Neuronal stem cell (in vitro differentiated cells): Measurements from ENCODE around the gene LYPD3.

Source experiments
- DNase-seq: peaks from one replicate; pipeline ENCODE4 v3.0.0-alpha.2; 2013; ENCODE audit warnings: low spot score
- H2AFZ ChIP-seq: one replicate; pipeline ENCODE4 v1.6.1; 2013; ENCODE audit warnings: mild to moderate bottlenecking, low read length, inconsistent platforms
- H2AK5ac ChIP-seq: 2 replicates; pipeline ENCODE4 v1.6.1; 2013; ENCODE audit warnings: low read depth, mild to moderate bottlenecking, inconsistent platforms, low read length, moderate library complexity, mixed read lengths
- H2BK120ac ChIP-seq: 2 replicates; pipeline ENCODE4 v1.6.1; 2013; ENCODE audit warnings: low read depth, mild to moderate bottlenecking, inconsistent platforms, low read length, moderate library complexity, mixed read lengths
- H2BK12ac ChIP-seq: one replicate; pipeline ENCODE4 v1.6.1; 2013; ENCODE audit warnings: low read length, inconsistent platforms
- H2BK15ac ChIP-seq: 2 replicates; pipeline ENCODE4 v1.6.1; 2013; ENCODE audit warnings: mild to moderate bottlenecking, low read length, inconsistent platforms, mixed read lengths
- H2BK5ac ChIP-seq: one replicate; pipeline ENCODE4 v1.6.1; 2013; ENCODE audit warnings: inconsistent platforms, mild to moderate bottlenecking, low read length, moderate library complexity
- H3K14ac ChIP-seq: one replicate; pipeline ENCODE4 v1.6.1; 2013; ENCODE audit warnings: low read length, inconsistent platforms
- H3K18ac ChIP-seq: 2 replicates; pipeline ENCODE4 v1.6.1; 2013; ENCODE audit warnings: low read length, inconsistent platforms
- H3K23ac ChIP-seq: 2 replicates; pipeline ENCODE4 v1.6.1; 2013; ENCODE audit warnings: low read depth, mild to moderate bottlenecking, mixed read lengths, low read length, inconsistent platforms; ENCODE audit not compliant: poor library complexity
- H3K27ac ChIP-seq: replicated peaks from 3 replicates; pipeline ENCODE4 v1.5.1; 2013; ENCODE audit warnings: low read length, inconsistent platforms
- H3K27me3 ChIP-seq, 3 experiments: 2 replicates each; pipeline ENCODE4 v1.6.1; 2013; ENCODE audit warnings: low read length in 3 of 3, mild to moderate bottlenecking in 2 of 3, inconsistent platforms in 1 of 3, low read depth in 1 of 3, mixed read lengths in 1 of 3, moderate library complexity in 1 of 3; ENCODE audit not compliant: control insufficient read depth in 3 of 3, insufficient read depth in 3 of 3
- H3K36me3 ChIP-seq, 2 donors: replicated peaks in 1 of 2; 2 replicates each; pipeline ENCODE4 v1.6.1; 2013; ENCODE audit warnings: low read length in 2 of 2; ENCODE audit not compliant: control insufficient read depth in 2 of 2, insufficient read depth in 2 of 2
- H3K4ac ChIP-seq: 2 replicates; pipeline ENCODE4 v1.6.1; 2013; ENCODE audit warnings: inconsistent platforms, mild to moderate bottlenecking, low read length, moderate library complexity
- H3K4me1 ChIP-seq, 2 donors: 1 replicate in 1 of 2; 2 replicates in 1 of 2; pipeline ENCODE4 v1.6.1; 2013; ENCODE audit warnings: low read length in 2 of 2, low read depth in 1 of 2; ENCODE audit not compliant: control insufficient read depth in 2 of 2, insufficient read depth in 1 of 2
- H3K4me2 ChIP-seq: one replicate; pipeline ENCODE4 v1.6.1; 2013; ENCODE audit warnings: mild to moderate bottlenecking, low read length, inconsistent platforms; ENCODE audit not compliant: insufficient read depth, poor library complexity, severe bottlenecking
- H3K4me3 ChIP-seq, 2 donors: 2 replicates each; pipeline ENCODE4 v1.5.1; 2013; ENCODE audit warnings: low read length in 2 of 2, mild to moderate bottlenecking in 2 of 2, inconsistent platforms in 1 of 2, moderate library complexity in 1 of 2
- H3K79me1 ChIP-seq: one replicate; pipeline ENCODE4 v1.6.1; 2013; ENCODE audit warnings: low read depth, mild to moderate bottlenecking, inconsistent platforms, low read length, moderate library complexity
- H3K9ac ChIP-seq: one replicate; pipeline ENCODE4 v1.6.1; 2013; ENCODE audit warnings: mild to moderate bottlenecking, low read depth, low read length, inconsistent platforms; ENCODE audit not compliant: poor library complexity
- H3K9me3 ChIP-seq, 2 donors: replicated peaks in 1 of 2; 2 replicates each; pipeline versions ENCODE3 to v1.6.1; 2013; ENCODE audit warnings: low read length in 2 of 2, mild to moderate bottlenecking in 2 of 2, inconsistent platforms in 1 of 2, low read depth in 1 of 2, mixed read lengths in 1 of 2, moderate library complexity in 1 of 2; ENCODE audit not compliant: control insufficient read depth in 2 of 2, insufficient read depth in 1 of 2
- H4K8ac ChIP-seq: one replicate; pipeline ENCODE4 v1.6.1; 2013; ENCODE audit warnings: low read depth, mild to moderate bottlenecking, inconsistent platforms, low read length, moderate library complexity
- H4K91ac ChIP-seq: one replicate; pipeline ENCODE4 v1.6.1; 2013; ENCODE audit warnings: low read length, low read depth, mild to moderate bottlenecking, inconsistent platforms; ENCODE audit not compliant: poor library complexity
- WGBS, 2 donors: extraction: QIAGEN DNeasy Blood & Tissue Kit; methylation state at CpG; one replicate each; pipeline ENCODE4 v1.1.7; 2013; ENCODE audit warnings: missing lambda C conversion rate in 2 of 2, mixed read lengths in 1 of 2; ENCODE audit not compliant: insufficient read length in 2 of 2, insufficient replicate concordance in 1 of 2; ENCODE audit errors: extremely low coverage in 2 of 2; 5-methylcytosine and 5-hydroxymethylcytosine counted together

LYPD3 gene

GRCh38 chr19:43468354-43469159 is 3.1 kb upstream of the LYPD3 start:
- no peaks in the 10 kb centered on the region for H3K79me1 ChIP-seq
- H2AK5ac ChIP-seq, result no peak overlapping the region
- no CpG with 5 or more reads among the region's 4 CpGs for WGBS, 2 donors
- H2BK5ac ChIP-seq, result no peak overlapping the region
- no peak overlapping the region for H3K4ac ChIP-seq
- no peak overlapping the region for H3K9ac ChIP-seq
- no peak overlapping the region for H2BK12ac ChIP-seq
- H3K9me3 ChIP-seq, result peaks cover 0 to 2% of the 10 kb centered on the region in 2 donors
- H3K27me3 ChIP-seq, result peaks cover 6 to 23% (median 18%) of the 10 kb centered on the region in 3 experiments
- no peak overlapping the region for H3K18ac ChIP-seq
- H3K4me2 ChIP-seq, result no peak overlapping the region
- no peak overlapping the region for H3K14ac ChIP-seq
- H3K4me1 ChIP-seq, result peaks cover 2 to 9% of the 10 kb centered on the region in 2 donors
- H4K8ac ChIP-seq, result no peak overlapping the region
- H3K36me3 ChIP-seq, result no peaks in the 10 kb centered on the region
- no peak overlapping the region for H4K91ac ChIP-seq
- no peak overlapping the region for H2BK15ac ChIP-seq
- no peak overlapping the region for H2BK120ac ChIP-seq
- H3K23ac ChIP-seq, result no peak overlapping the region
- H3K27ac ChIP-seq, result no peak overlapping the region
- no peak overlapping the region for H2AFZ ChIP-seq
- no peak overlapping the region for H3K4me3 ChIP-seq
- no peak for DNase-seq

- no peak overlapping the region for H2AFZ ChIP-seq
- H2BK120ac ChIP-seq, result no peak overlapping the region
- H3K4ac ChIP-seq, result no peak overlapping the region
- H3K9ac ChIP-seq, result no peak overlapping the region
- peaks cover 0 to 2% of the 10 kb centered on the region in 2 donors for H3K9me3 ChIP-seq
- H3K4me1 ChIP-seq, result peaks cover 4 to 13% of the 10 kb centered on the region in 2 donors
- no peak for DNase-seq
- peaks cover 6 to 25% (median 21%) of the 10 kb centered on the region in 3 experiments for H3K27me3 ChIP-seq
- H3K36me3 ChIP-seq, result no peaks in the 10 kb centered on the region
- H2AK5ac ChIP-seq, result no peak overlapping the region
- no peak overlapping the region for H3K4me2 ChIP-seq
- H4K8ac ChIP-seq, result no peak overlapping the region
- no peak overlapping the region for H2BK12ac ChIP-seq
- no CpG with 5 or more reads among the region's 4 CpGs for WGBS, 2 donors
- H3K27ac ChIP-seq, result no peak overlapping the region
- no peak overlapping the region for H4K91ac ChIP-seq
- H3K18ac ChIP-seq, result no peak overlapping the region
- H3K4me3 ChIP-seq, result no peak overlapping the region
- H3K14ac ChIP-seq, result no peak overlapping the region
- H3K79me1 ChIP-seq, result no peaks in the 10 kb centered on the region
- no peak overlapping the region for H3K23ac ChIP-seq
- H2BK15ac ChIP-seq, result no peak overlapping the region
- H2BK5ac ChIP-seq, result no peak overlapping the region
Observed at GRCh38 chr19:43467730-43468129, 2.3 kb upstream of the LYPD3 start.

GRCh38 chr19:43467276-43467675 is 1.9 kb upstream of the LYPD3 start:
- Histone ChIP-seq H3K23ac (no peak overlapping the region), H3K9ac (no peak overlapping the region), H3K14ac (no peak overlapping the region), H3K36me3 (no peaks in the 10 kb centered on the region), H2AK5ac (no peak overlapping the region), H3K4me1 (peaks cover 4 to 13% of the 10 kb centered on the region in 2 donors), H2BK5ac (no peak overlapping the region), H3K9me3 (peaks cover 0 to 2% of the 10 kb centered on the region in 2 donors), H3K79me1 (no peaks in the 10 kb centered on the region), H2AFZ (no peak overlapping the region), H2BK15ac (no peak overlapping the region), H2BK12ac (no peak overlapping the region), H3K18ac (no peak overlapping the region), H3K4ac (no peak overlapping the region), H3K4me2 (no peak overlapping the region), H4K8ac (no peak overlapping the region), H3K27ac (no peak overlapping the region), H2BK120ac (no peak overlapping the region), H4K91ac (no peak overlapping the region), H3K4me3 (no peak overlapping the region), H3K27me3 (peaks cover 6 to 29% (median 25%) of the 10 kb centered on the region in 3 experiments)
- no peak for DNase-seq
- no CpG with 5 or more reads among the region's 6 CpGs for WGBS, 2 donors

- Histone ChIP-seq H4K91ac (no peak overlapping the region), H2BK15ac (no peak overlapping the region), H3K79me1 (no peaks in the 10 kb centered on the region), H3K18ac (no peak overlapping the region), H2BK5ac (no peak overlapping the region), H2BK12ac (no peak overlapping the region), H4K8ac (no peak overlapping the region), H2AK5ac (no peak overlapping the region), H2AFZ (no peak overlapping the region), H3K4me3 (no peak overlapping the region), H3K4me1 (peaks cover 4 to 13% of the 10 kb centered on the region in 2 donors), H3K27me3 (peaks cover 6 to 33% (median 27%) of the 10 kb centered on the region in 3 experiments), H3K23ac (no peak overlapping the region), H3K36me3 (no peaks in the 10 kb centered on the region), H3K9ac (no peak overlapping the region), H3K27ac (no peak overlapping the region), H3K4me2 (no peak overlapping the region), H3K14ac (no peak overlapping the region), H3K4ac (no peak overlapping the region), H2BK120ac (no peak overlapping the region), H3K9me3 (peaks cover 0 to 2% of the 10 kb centered on the region in 2 donors)
- no CpG with 5 or more reads among the region's 1 CpG for WGBS, 2 donors
- no peak for DNase-seq
Observed at GRCh38 chr19:43466793-43467192, 1.4 kb upstream of the LYPD3 start.
